Heart left ventricle (tissue), 13 donors: Measurements from ENCODE around the gene THSD7B.

Experiments
- CTCF ChIP-seq, 12 donors: fragments of 200-600 bp; sonication (generic) in 4 of 12; IDR thresholded peaks; one replicate each; pipeline versions ENCODE4 v1.5.0 to v1.8.0; 2018 to 2022; ENCODE audit warnings: antibody characterized with exemption in 12 of 12, mild to moderate bottlenecking in 5 of 12
- POLR2A ChIP-seq, 2 donors: fragments of 450-650 bp; IDR thresholded peaks; one replicate each; pipeline ENCODE4 v1.6.1; 2017; ENCODE audit warnings: antibody characterized with exemption in 2 of 2, mild to moderate bottlenecking in 2 of 2, moderate library complexity in 2 of 2
- donor health status: ischemic (EF 13 %, LVEDD 7.1; RV severe dilation, severe dysfunction).
- donor health status: DM: no; HTN: yes; CAD: no.
- donor health status: DM: no; HTN: no; CAD: no.
- donor health status: ischemic (EF 25% LVEDD 6.9; RV normal size, moderate dysfunction).
- donor health status: ischemic (EF 25% LVEDD 5.7; RV mildly dilated, moderate dysfunction).
- donor health status: ischemic (EF 35%, LVEDD 5.7; RV mildly dilated, moderate dysfunction).
- donor health status: nonischemic (EF 11% LVEDD 7.7; RV severe dilation, severe dysfunction).
- donor health status: DM: yes; HTN: yes; CAD: no.
- donor health status: PGD.
- donor health status: ischemic (EF 29% LVEDD 5.4; RV normal size, mild dysfunction).
- donor health status: nonischemic (EF 23%, LVEDD 6.1; RV moderate dilation, normal function).

DNA sequence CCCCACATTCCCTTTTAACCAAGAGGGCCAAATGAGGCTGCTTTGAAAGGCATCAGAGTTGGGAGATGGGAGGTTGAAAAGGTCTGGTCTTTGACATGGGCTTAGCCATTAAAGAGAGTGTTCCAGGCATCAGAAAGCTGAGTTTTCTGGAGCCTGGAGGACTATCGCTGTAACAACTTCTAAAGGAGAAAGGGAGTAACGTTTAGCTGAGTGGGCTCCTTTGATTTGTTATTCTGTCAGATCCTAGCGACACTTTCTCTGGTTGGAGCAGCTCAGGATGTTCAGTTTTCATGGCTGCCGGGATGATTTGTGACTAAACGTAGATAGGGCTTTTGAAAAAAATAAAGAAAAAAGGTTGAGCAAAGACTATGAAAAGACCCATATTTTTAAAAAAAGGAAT, 346.6 kb downstream of the THSD7B start:
- TF ChIP-seq CTCF (IDR thresholded peaks at IDR 0.05) (no peak), POLR2A (IDR thresholded peaks at IDR 0.05) (no peak)
